DMS53 treated with DMSO at 0.1 percent for 48 hours (cell line): ENCODE measurements around the gene MCRIP1.

Experiments used
- DNase-seq: peaks from one replicate; lab custom pipeline; 2025; ENCODE audit not compliant: unreplicated experiment; lab: John Stamatoyannopoulos, UW

Gene MCRIP1

DNA sequence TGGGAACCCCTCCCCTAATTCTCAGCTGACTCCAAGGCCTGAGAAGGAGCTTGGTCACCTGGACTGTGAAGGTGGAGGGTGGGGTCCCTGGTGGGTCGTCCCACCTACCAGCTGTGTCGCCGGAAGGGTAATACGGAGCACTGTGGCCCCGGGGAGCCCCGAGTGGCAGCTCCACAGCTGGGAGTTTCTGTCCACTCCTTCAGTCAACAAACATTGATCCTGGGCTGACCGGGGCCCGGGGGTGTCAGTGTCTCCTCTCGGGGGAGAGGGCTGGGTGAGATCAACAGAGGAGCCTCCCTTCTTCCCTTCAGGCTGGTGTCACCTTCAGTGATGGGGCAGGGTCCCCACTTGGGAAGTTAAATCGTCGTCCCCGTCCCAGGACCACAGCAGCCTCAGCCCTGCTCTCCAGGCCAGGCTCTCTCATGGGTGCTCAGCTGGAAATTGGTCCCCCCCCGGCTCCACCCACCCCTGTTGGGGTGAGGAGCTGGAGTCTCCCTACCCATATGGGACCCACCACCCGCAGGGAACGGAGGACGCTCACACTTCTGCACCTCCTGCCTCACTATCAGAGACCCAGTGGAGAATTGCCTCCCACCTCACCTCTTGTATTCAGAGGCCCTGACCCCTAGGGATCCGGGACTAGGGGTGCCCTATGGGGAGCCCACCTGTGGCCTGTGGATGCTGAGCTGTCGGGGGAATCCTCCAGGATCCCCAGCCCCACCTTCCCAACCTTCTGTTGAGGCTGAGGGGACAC lies 27.2 kb downstream of the MCRIP1 start:
- no peak for DNase-seq

- DNase-seq: no peak
Measured at GRCh38 chr17:81804559-81805399, 28.3 kb downstream of the MCRIP1 start.

GRCh38 chr17:81803728-81804558 lies 29.1 kb downstream of the MCRIP1 start, which contains the start of gene GCGR:
Gene GCGR (plus strand): TSS chr17:81804150. CDS start chr17:81809019, 4,869 bp downstream.
- no peak for DNase-seq

GRCh38 chr17:81802856-81803643 lies 30.0 kb downstream of the MCRIP1 start:
- no peak for DNase-seq

GRCh38 chr17:81802048-81802758 lies 30.9 kb downstream of the MCRIP1 start:
- no peak for DNase-seq

DNA sequence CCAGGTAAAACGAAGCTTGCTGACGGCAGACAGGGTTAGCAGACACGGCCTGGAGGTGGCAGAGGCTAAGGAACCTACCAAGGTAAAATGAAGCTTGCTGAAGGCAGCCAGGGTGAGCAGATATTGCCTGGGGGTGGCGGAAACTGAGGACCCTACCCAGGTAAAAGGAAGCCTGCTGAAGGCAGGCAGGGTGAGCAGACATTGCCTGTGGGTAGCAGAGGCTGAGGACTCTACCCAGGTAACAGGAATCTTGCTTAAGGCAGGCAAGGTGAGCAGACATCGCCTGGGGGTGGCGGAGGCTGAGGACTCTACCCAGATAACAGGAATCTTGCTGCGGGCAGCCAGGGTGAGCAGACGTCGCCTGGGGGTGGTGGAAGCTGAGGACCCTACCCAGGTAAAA lies 31.8 kb downstream of the MCRIP1 start:
- no peak for DNase-seq

DNA sequence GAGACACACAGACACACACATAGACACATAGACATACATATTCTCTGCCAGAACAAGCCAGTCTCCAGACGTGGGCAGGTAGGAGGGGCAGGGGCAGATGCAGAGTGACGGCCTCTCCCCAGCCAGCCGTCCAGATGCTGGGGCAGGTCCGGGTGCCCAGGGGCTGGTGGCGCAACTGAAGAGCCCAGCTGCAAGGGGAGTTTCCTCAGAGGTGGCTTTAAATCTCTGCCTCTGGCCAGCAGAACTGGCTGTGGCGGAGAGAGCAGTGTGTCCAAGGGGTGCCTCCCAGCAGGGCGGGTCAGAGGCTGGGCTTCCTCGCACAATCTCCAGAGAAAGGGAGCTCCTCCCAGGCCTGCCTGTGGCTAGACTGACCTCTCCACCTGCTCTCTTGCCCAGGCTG lies 38.6 kb downstream of the MCRIP1 start:
- DNase-seq: no peak

DNA sequence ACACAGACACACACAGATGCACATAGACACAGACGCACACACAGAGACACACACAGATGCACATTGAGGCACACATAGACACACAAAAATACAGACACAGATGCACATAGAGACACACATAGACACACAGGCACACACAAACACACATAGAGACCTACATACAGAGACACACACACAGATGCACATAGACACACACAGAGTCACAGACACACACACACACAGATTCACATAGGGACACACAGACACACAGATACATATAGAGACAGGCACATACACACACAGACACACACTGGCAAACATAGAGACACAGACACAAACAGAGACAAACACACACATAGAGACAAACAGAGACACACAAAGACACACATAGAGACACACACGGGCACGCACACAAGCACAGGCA lies 39.0 kb downstream of the MCRIP1 start:
- DNase-seq: no peak

GRCh38 chr17:81792675-81793615 lies 40.1 kb downstream of the MCRIP1 start:
- no peak for DNase-seq
